IMR-90 (cell line): Measurements from ENCODE around the gene DPP10. TPM values are rescaled to one million over a fixed set of nuclear protein-coding genes. Genes with fewer than 3 reads are reported as not detected.

Experiments used
- ATAC-seq: fragments of 200-7000 bp; cut with Tn5 transposase; 2 replicates; pipeline ENCODE4 v1.9.1; 2020; ENCODE audit warnings: low read depth, mild to moderate bottlenecking, moderate library complexity
- BruUV-seq: library from RNA; stranded (reverse); fragments of 400-500 nt; replicated peaks from 2 replicates; lab custom pipeline; 2021; lab: Mats Ljungman, UMichigan
- CTCF ChIA-PET: fragments of 300-600 bp; formaldehyde crosslinking; extraction: SDS; loops from one replicate; lab custom pipeline; 2021; ENCODE audit warnings: antibody characterized with exemption; lab: Yijun Ruan, JAX
- POLR2A ChIA-PET: fragments of 300-600 bp; sonication (Branson Sonifier 250); formaldehyde crosslinking; loops from one replicate; lab custom pipeline; 2022; ENCODE audit warnings: antibody characterized with exemption; ENCODE audit not compliant: unreplicated experiment; lab: Charles Lee
- DNase-seq: peaks from one replicate; pipeline ENCODE4 v3.0.0; 2013
- H2AFZ ChIP-seq: replicated peaks from 2 replicates; pipeline ENCODE3; 2013; ENCODE audit warnings: low read length, mild to moderate bottlenecking; ENCODE audit not compliant: poor library complexity
- H2AK5ac ChIP-seq: 2 replicates; pipeline ENCODE4 v1.6.1; 2013; ENCODE audit warnings: low read depth, low read length, inconsistent platforms
- H2AK9ac ChIP-seq: replicated peaks from 2 replicates; pipeline ENCODE3; 2013; ENCODE audit warnings: mild to moderate bottlenecking, low read depth, low read length, moderate library complexity; ENCODE audit not compliant: poor library complexity
- H2BK120ac ChIP-seq: 2 replicates; pipeline ENCODE4 v1.6.1; 2013; ENCODE audit warnings: low read depth, low read length, inconsistent platforms
- H2BK15ac ChIP-seq: 3 replicates; pipeline ENCODE4 v1.6.1; 2013; ENCODE audit warnings: low read depth, low read length, inconsistent platforms
- H2BK20ac ChIP-seq: 2 replicates; pipeline ENCODE4 v1.6.1; 2013; ENCODE audit warnings: low read depth, mild to moderate bottlenecking, inconsistent platforms, low read length, moderate library complexity
- H2BK5ac ChIP-seq: 2 replicates; pipeline ENCODE4 v1.6.1; 2013; ENCODE audit warnings: mild to moderate bottlenecking, low read depth, low read length, inconsistent platforms; ENCODE audit not compliant: poor library complexity, severe bottlenecking
- H3K14ac ChIP-seq: replicated peaks from 2 replicates; pipeline ENCODE4 v1.6.1; 2013; ENCODE audit warnings: low read depth, low read length, inconsistent platforms
- H3K18ac ChIP-seq: 2 replicates; pipeline ENCODE4 v1.6.1; 2013; ENCODE audit warnings: low read depth, low read length, control low read depth
- H3K23ac ChIP-seq: 2 replicates; pipeline ENCODE4 v1.6.1; 2013; ENCODE audit warnings: low read depth, low read length, inconsistent platforms
- H3K27ac ChIP-seq: 2 replicates; pipeline ENCODE4 v1.5.1; 2013; ENCODE audit warnings: mild to moderate bottlenecking, control low read depth, low read length; ENCODE audit not compliant: insufficient read depth
- H3K27me3 ChIP-seq: 2 replicates; pipeline ENCODE4 v1.6.1; 2013; ENCODE audit warnings: low read length; ENCODE audit not compliant: control insufficient read depth, insufficient read depth
- H3K36me3 ChIP-seq: 2 replicates; pipeline ENCODE4 v1.6.1; 2013; ENCODE audit warnings: low read length, mixed read lengths; ENCODE audit not compliant: control insufficient read depth, insufficient read depth
- H3K4ac ChIP-seq: 2 replicates; pipeline ENCODE4 v1.6.1; 2013; ENCODE audit warnings: low read depth, low read length, inconsistent platforms
- H3K4me1 ChIP-seq: 2 replicates; pipeline ENCODE4 v1.6.1; 2013; ENCODE audit warnings: low read length, mixed read lengths; ENCODE audit not compliant: control insufficient read depth, insufficient read depth
- H3K4me2 ChIP-seq: 2 replicates; pipeline ENCODE4 v1.6.1; 2013; ENCODE audit warnings: low read depth, mild to moderate bottlenecking, control low read depth, low read length, moderate library complexity
- H3K4me3 ChIP-seq: 2 replicates; pipeline ENCODE4 v1.5.1; 2013; ENCODE audit warnings: low read depth, mild to moderate bottlenecking, control low read depth, low read length, moderate library complexity; ENCODE audit not compliant: insufficient read depth
- H3K56ac ChIP-seq: 2 replicates; pipeline ENCODE4 v1.6.1; 2013; ENCODE audit warnings: low read length, inconsistent platforms; ENCODE audit not compliant: insufficient read depth; ENCODE audit errors: extremely low read depth
- H3K79me1 ChIP-seq, 2 experiments: 2 replicates each; pipeline ENCODE4 v1.6.1; 2013; ENCODE audit warnings: low read length in 2 of 2, inconsistent platforms in 1 of 2, low read depth in 1 of 2
- H3K9ac ChIP-seq: 2 replicates; pipeline ENCODE4 v1.6.1; 2013; ENCODE audit warnings: low read depth, low read length, control low read depth
- H3K9me1 ChIP-seq: 2 replicates; pipeline ENCODE4 v1.6.1; 2013; ENCODE audit warnings: low read length, inconsistent platforms; ENCODE audit not compliant: insufficient read depth
- H3K9me3 ChIP-seq: 2 replicates; pipeline ENCODE4 v1.6.1; 2013; ENCODE audit warnings: low read length; ENCODE audit not compliant: control insufficient read depth, insufficient read depth
- H4K20me1 ChIP-seq: 2 replicates; pipeline ENCODE4 v1.6.1; 2013; ENCODE audit warnings: low read length, inconsistent platforms; ENCODE audit not compliant: insufficient read depth
- H4K5ac ChIP-seq: 2 replicates; pipeline ENCODE4 v1.6.1; 2013; ENCODE audit warnings: mild to moderate bottlenecking, low read depth, low read length, control low read depth
- H4K8ac ChIP-seq, 2 experiments: 2 replicates each; pipeline ENCODE4 v1.6.1; 2013; ENCODE audit warnings: low read depth in 2 of 2, low read length in 2 of 2, control low read depth in 1 of 2, inconsistent platforms in 1 of 2
- H4K91ac ChIP-seq: 2 replicates; pipeline ENCODE4 v1.6.1; 2013; ENCODE audit warnings: low read depth, low read length, inconsistent platforms; ENCODE audit not compliant: insufficient read depth
- CEBPB ChIP-seq: IDR thresholded peaks from 2 replicates; pipeline ENCODE4 v1.6.1; 2012; ENCODE audit warnings: low read depth, low read length, improper control_type of control experiment
- MXI1 ChIP-seq: IDR thresholded peaks from 2 replicates; pipeline ENCODE4 v1.6.1; 2012; ENCODE audit warnings: low read depth, mild to moderate bottlenecking, low read length, moderate library complexity, borderline replicate concordance
- RFX5 ChIP-seq: IDR thresholded peaks from 2 replicates; pipeline ENCODE4 v1.8.0; 2012; ENCODE audit warnings: low read depth, mild to moderate bottlenecking, low read length, moderate library complexity
- WGBS, 2 experiments: methylation state at CpG; one replicate each; pipeline versions ENCODE4 v1.1.5 to v1.1.7; 2013; ENCODE audit warnings: missing lambda C conversion rate in 2 of 2; ENCODE audit not compliant: insufficient read length in 1 of 2; ENCODE audit errors: extremely low coverage in 2 of 2; 5-methylcytosine and 5-hydroxymethylcytosine counted together
- dilution Hi-C: fragments of 300-500 bp; cut with HindIII; formaldehyde crosslinking; loops from one replicate; pipeline ENCODE4 v1.14.3; 2018; ENCODE audit warnings: low sequenced_read_pairs; ENCODE audit not compliant: unreplicated experiment
- in situ Hi-C: fragments of 300-500 bp; cut with MboI; formaldehyde crosslinking; loops from 3 replicates; pipeline ENCODE4 v1.14.3; 2019; ENCODE audit warnings: low sequenced_read_pairs, inconsistent platforms, mixed read lengths
- intact Hi-C: fragments of 100-400 bp; cut with micrococcal nuclease; formaldehyde crosslinking; loops from 2 replicates; pipeline ENCODE4 v1.10.0; 2022
- polyA plus RNA-seq, 3 experiments: library from polyadenylated mRNA; depleted of rRNA; stranded (reverse); fragments of >200 nt; gene quantifications; 2 replicates each; pipeline ENCODE4 v1.2.3, GENCODE V29; 2012; ENCODE audit warnings: low replicate concordance in 1 of 3
- total RNA-seq: library from RNA; depleted of rRNA; stranded (reverse); fragments of >200 nt; gene quantifications from 2 replicates; pipeline ENCODE4 v1.2.3, GENCODE V29; 2012

The DPP10 gene
- total and polyA plus RNA-seq, 2 of the 4 experiments (the other 2 are of a cell fraction) = not detected

DNA sequence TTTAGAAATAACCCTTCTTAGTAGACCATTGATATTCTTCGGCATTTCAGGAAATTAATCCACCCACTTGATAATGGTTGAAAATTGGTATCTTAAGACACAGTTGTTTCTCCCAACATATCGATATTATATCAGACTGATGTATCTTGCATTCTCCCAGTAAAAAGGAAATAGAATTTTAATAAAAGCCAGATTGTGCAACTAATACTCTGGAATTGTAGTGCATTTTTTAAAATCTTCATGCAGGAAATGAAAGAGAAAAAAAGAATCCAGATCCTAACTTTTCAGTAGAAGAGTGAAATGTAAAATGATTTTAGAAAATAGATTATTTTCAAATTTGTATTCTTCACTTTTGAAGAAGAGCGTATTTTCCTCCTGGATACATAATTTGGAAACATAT is 1168.4 kb downstream of the DPP10 start:
- CTCF ChIA-PET = no interaction called here
- WGBS, 2 experiments = no CpG with 5 or more reads among the region's 3 CpGs

More for the DNA sequence above, 1168.4 kb downstream of the DPP10 start:
- H2AK9ac ChIP-seq = no peak overlapping the region
- TF ChIP-seq CEBPB (peak; percentile 81), MXI1 (no peak), RFX5 (no peak)
- no peak overlapping the region for H2BK20ac ChIP-seq
- H3K18ac ChIP-seq = no peak overlapping the region
- H3K36me3 ChIP-seq = no peaks in the 10 kb centered on the region
- no peak overlapping the region for H2BK120ac ChIP-seq
- no peak overlapping the region for H4K91ac ChIP-seq
- H3K9me1 ChIP-seq = no peaks in the 10 kb centered on the region
- H3K56ac ChIP-seq = no peak overlapping the region
- H4K5ac ChIP-seq = no peak overlapping the region
- no peak overlapping the region for H2BK15ac ChIP-seq
- dilution Hi-C loops = no loop called here
- no peak overlapping the region for H3K23ac ChIP-seq
- no peak overlapping the region for H3K27ac ChIP-seq
- no peak overlapping the region for H3K4me2 ChIP-seq
- H3K9me3 ChIP-seq = peaks cover 2% of the 10 kb centered on the region; the same call in 1 of the 2 replicates
- no peak overlapping the region for H3K14ac ChIP-seq
- H4K20me1 ChIP-seq = no peaks in the 10 kb centered on the region
- H3K27me3 ChIP-seq = no peaks in the 10 kb centered on the region
- no peaks in the 10 kb centered on the region for H3K4me1 ChIP-seq
- H4K8ac ChIP-seq = no peak overlapping the region
- no peak overlapping the region for H2AFZ ChIP-seq
- ATAC-seq (no peak), DNase-seq (no peak)
- H2BK5ac ChIP-seq = no peak overlapping the region
- in situ Hi-C loops = no loop called here
- no peaks in the 10 kb centered on the region for H3K79me1 ChIP-seq
- no peak overlapping the region for H3K4ac ChIP-seq
- H3K9ac ChIP-seq = no peak overlapping the region
- no peak overlapping the region for H3K4me3 ChIP-seq
- no peak overlapping the region for H2AK5ac ChIP-seq
- no TSS peak for BruUV-seq
- intact Hi-C loops = no loop called here
- POLR2A ChIA-PET = no interaction called here
